Osteocyte (in vitro differentiated cells): Measurements from ENCODE around the gene NOS1AP. TPM values are rescaled to one million over a fixed set of nuclear protein-coding genes. Genes with fewer than 3 reads are reported as not detected.

Experiments used
- DNase-seq: peaks from one replicate; pipeline ENCODE4 v3.0.0; 2021; ENCODE audit warnings: mixed read lengths; ENCODE audit not compliant: unreplicated experiment; ENCODE audit errors: extremely low spot score
- H3K27ac Mint-ChIP-seq: one replicate; pipeline ENCODE4 v1.8.0; 2021; ENCODE audit warnings: mild to moderate bottlenecking, mixed read lengths; ENCODE audit not compliant: unreplicated experiment
- H3K27me3 Mint-ChIP-seq: one replicate; pipeline ENCODE4 v1.8.0; 2021; ENCODE audit warnings: mixed read lengths; ENCODE audit not compliant: unreplicated experiment
- H3K36me3 Mint-ChIP-seq: one replicate; pipeline ENCODE4 v1.8.0; 2021; ENCODE audit warnings: mixed read lengths; ENCODE audit not compliant: unreplicated experiment
- H3K4me1 Mint-ChIP-seq: one replicate; pipeline ENCODE4 v1.8.0; 2021; ENCODE audit warnings: mixed read lengths; ENCODE audit not compliant: unreplicated experiment
- H3K4me3 Mint-ChIP-seq: one replicate; pipeline ENCODE4 v1.8.0; 2021; ENCODE audit warnings: mild to moderate bottlenecking, moderate library complexity, mixed read lengths; ENCODE audit not compliant: unreplicated experiment
- H3K9me3 Mint-ChIP-seq: one replicate; pipeline ENCODE4 v1.8.0; 2021; ENCODE audit warnings: mixed read lengths; ENCODE audit not compliant: unreplicated experiment
- CTCF ChIP-seq: fragments of 200-600 bp; sonication (generic); IDR thresholded peaks from 2 replicates; pipeline ENCODE4 v1.5.0; 2021; ENCODE audit warnings: antibody characterized with exemption, mild to moderate bottlenecking, moderate library complexity
- total RNA-seq: library from RNA; stranded (reverse); gene quantifications from 2 replicates; pipeline ENCODE4 v1.2.1, GENCODE V29; 2021

NOS1AP gene
- total RNA-seq, 1 donor from 2014 or later: 2.5 TPM

DNA sequence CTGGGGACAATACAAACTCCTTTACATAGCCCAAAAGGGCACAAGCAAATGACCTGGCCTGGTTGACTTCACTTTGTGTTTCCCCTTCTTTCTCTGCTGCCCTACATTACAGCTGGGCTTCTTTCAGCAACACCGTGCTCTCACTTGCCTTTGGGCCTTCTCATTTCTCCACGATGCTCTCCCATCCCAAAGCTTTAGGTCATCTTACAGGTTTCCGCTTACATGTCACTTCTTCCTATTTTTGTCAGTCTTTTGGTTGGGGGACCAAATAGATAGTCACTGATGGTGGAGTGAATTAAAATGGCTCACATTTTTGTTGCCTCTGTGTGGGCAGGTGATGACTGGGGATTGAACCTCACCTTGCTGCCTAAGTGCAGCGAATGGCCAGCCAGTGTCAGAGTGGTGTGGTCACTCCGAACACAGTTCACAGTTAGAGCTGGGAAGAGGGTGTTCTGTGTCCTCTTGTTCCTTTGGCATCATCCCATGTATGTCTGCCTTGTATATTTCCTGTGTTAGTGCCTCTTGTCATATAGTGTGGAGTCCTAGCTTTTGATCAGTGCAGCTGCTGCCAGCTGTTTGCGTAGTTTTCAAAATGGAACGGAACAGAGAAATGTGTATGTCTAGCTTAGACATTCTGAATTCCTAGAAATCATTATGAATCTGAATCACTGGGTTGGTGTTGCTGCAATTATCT is 134.8 kb downstream of the NOS1AP start:
- no peak overlapping the region for H3K4me3 Mint-ChIP-seq
- H3K9me3 Mint-ChIP-seq: no peaks in the 10 kb centered on the region
- H3K4me1 Mint-ChIP-seq: no peaks in the 10 kb centered on the region
- H3K27ac Mint-ChIP-seq: no peak overlapping the region
- peaks cover 34% of the 10 kb centered on the region for H3K27me3 Mint-ChIP-seq
- H3K36me3 Mint-ChIP-seq: no peaks in the 10 kb centered on the region
- DNase-seq: no peak
- no peak for TF ChIP-seq CTCF

DNA sequence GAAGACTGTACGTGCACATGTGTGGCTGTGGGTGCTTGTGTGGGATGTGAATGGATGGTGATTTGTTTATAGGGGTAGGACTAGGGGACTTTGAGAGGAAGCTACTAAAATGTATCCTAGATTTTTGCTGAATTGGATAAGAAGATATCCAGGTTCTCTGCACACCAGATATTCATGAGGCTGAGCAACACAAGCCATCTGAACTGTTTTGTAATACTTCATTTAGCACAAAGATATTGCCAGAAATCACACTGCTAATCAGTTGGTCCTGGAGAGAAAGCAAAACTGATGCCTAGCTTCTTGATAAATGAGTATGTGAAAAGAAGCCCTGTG is 135.3 kb downstream of the NOS1AP start:
- H3K9me3 Mint-ChIP-seq: no peaks in the 10 kb centered on the region

GRCh38 chr1:162206300-162206699 is 136.8 kb downstream of the NOS1AP start:
- H3K27ac Mint-ChIP-seq: no peak overlapping the region
- no peak for TF ChIP-seq CTCF
- H3K4me1 Mint-ChIP-seq: no peaks in the 10 kb centered on the region
- no peak for DNase-seq
- no peaks in the 10 kb centered on the region for H3K9me3 Mint-ChIP-seq
- H3K36me3 Mint-ChIP-seq: no peaks in the 10 kb centered on the region
- H3K4me3 Mint-ChIP-seq: no peak overlapping the region
- H3K27me3 Mint-ChIP-seq: peaks cover 27% of the 10 kb centered on the region

More for the DNA sequence above, 135.3 kb downstream of the NOS1AP start:
- H3K27me3 Mint-ChIP-seq: peaks cover 31% of the 10 kb centered on the region
- DNase-seq: no peak
- TF ChIP-seq CTCF: no peak
- H3K36me3 Mint-ChIP-seq: no peaks in the 10 kb centered on the region
- H3K4me1 Mint-ChIP-seq: no peaks in the 10 kb centered on the region
- H3K4me3 Mint-ChIP-seq: no peak overlapping the region
- no peak overlapping the region for H3K27ac Mint-ChIP-seq

DNA sequence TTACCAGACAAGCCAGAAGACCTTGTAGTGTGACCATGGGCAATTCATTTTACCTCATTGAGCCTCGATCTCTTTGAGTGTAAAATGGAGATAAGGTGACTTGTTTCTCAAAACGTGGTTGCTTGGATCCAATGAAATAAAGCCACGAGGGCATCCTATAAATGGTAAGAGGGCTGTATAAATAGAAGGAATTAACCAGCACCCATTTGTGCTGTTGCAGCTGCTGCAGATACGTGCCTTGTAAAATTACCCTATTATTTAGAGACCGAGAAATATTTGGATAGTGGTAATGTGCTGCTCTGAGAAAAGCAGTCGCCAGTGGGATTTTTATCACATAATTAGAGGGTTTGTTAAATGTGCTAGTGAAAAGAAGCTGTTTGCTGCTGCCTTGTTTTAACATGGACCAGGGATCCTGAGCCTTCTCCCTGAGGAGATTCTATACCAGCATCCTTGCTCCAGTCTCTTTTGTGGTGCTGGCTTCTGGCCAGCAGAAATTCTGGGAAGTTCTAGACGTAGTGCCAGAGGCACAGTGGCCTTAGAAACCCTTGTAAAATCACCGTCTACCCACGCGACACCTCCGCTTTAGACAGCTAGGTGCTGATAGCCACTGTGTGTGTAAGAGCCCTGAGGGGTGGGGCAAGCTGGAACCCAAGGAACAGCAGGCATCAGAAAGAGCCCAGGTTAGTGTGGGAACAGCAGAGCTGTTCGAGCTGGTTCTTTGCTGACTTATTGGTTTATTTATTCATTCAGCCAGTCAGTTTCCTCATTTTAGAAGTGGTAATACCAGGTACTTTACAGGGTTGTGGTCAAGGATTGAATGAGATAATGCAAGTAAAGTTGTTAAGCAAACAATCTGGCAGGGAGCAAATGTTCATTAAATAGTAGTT is 137.5 kb downstream of the NOS1AP start:
- no peak for DNase-seq
- no peak for TF ChIP-seq CTCF
- Mint-ChIP-seq H3K27ac (no peak overlapping the region), H3K4me1 (no peaks in the 10 kb centered on the region), H3K27me3 (peaks cover 26% of the 10 kb centered on the region), H3K9me3 (no peaks in the 10 kb centered on the region), H3K36me3 (no peaks in the 10 kb centered on the region), H3K4me3 (no peak overlapping the region)

GRCh38 chr1:162207862-162208261 is 138.4 kb downstream of the NOS1AP start:
- Mint-ChIP-seq H3K27ac (no peak overlapping the region), H3K9me3 (no peaks in the 10 kb centered on the region), H3K4me1 (no peaks in the 10 kb centered on the region), H3K27me3 (peaks cover 29% of the 10 kb centered on the region), H3K4me3 (no peak overlapping the region), H3K36me3 (no peaks in the 10 kb centered on the region)
- no peak for TF ChIP-seq CTCF
- no peak for DNase-seq
